ENCODE measurements around the gene DPH5. TPM values are rescaled to one million over a fixed set of nuclear protein-coding genes. Genes with fewer than 3 reads are reported as not detected.

Gene DPH5
- total RNA-seq, 4 donors from 2014 or later: 3.0 to 26.4 (median 8.5) TPM

GRCh38 chr1:101055623-101056022 is 30.0 kb upstream of the DPH5 start:
- Histone ChIP-seq H3K36me3 (no peaks in the 10 kb centered on the region), H3K4me3 (no peak overlapping the region), H3K27ac (no peak overlapping the region), H3K4me1 (no peaks in the 10 kb centered on the region), H3K9me3 (no peaks in the 10 kb centered on the region), H3K27me3 (no peaks in the 10 kb centered on the region)
- TF ChIP-seq CTCF (IDR thresholded peaks at IDR 0.05): no peak
- no peak for TF ChIP-seq POLR2A (IDR thresholded peaks at IDR 0.05)
- no peak for DNase-seq

DNA sequence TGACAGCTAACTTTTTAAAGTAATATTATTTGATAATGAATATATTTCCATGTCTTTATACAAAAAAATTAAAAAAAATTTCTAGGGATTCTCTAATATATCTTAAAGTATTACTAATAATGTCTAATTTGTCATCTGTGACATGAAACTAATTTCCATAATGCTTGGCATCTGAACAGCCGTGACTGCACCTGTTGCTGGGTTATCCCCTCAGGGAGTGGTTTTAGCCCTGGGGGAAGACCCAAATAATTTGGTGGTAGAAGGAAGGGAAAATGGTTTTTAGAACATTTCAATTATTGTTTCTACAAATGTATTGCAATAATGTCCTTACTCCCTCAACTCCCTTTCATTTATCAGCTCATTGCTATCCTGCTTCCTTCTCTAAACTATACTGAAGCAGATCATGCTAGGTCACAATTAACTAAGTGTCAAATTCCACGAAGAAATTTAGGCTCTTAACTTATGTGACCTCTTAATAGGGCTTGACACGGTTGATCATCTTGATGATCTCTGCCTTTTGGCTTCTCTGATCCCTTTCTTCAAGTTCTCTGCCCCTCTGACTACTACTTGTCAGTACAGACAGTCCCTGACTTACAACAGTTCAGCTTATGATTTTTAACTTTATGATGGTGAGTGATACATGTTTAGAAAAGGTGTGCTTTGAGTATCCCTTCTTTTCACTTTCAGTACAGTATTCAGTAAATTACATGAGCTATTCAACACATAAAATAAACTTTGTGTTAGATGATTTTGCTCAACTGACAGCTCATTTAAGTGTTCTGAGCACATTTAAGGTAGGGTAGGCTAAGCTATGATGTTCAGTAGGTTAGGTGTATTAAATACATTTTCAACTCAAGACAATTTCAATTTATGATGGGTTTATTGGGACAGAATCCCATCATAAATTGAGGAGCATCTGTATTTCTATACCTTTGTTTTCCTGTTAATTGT is 26.4 kb upstream of the DPH5 start:
- DNase-seq: no peak
- Histone ChIP-seq H3K36me3 (no peaks in the 10 kb centered on the region), H3K9me3 (no peaks in the 10 kb centered on the region), H3K27ac (no peak overlapping the region), H3K4me3 (no peak overlapping the region), H3K27me3 (no peaks in the 10 kb centered on the region), H3K4me1 (no peaks in the 10 kb centered on the region)
- TF ChIP-seq POLR2A (IDR thresholded peaks at IDR 0.05) (no peak), CTCF (IDR thresholded peaks at IDR 0.05) (no peak)

GRCh38 chr1:101050869-101051268 is 25.3 kb upstream of the DPH5 start:
- Histone ChIP-seq H3K27ac (no peak overlapping the region), H3K4me1 (no peaks in the 10 kb centered on the region), H3K9me3 (no peaks in the 10 kb centered on the region), H3K36me3 (no peaks in the 10 kb centered on the region), H3K4me3 (no peak overlapping the region), H3K27me3 (no peaks in the 10 kb centered on the region)
- no peak for DNase-seq
- TF ChIP-seq CTCF (IDR thresholded peaks at IDR 0.05) (no peak), POLR2A (IDR thresholded peaks at IDR 0.05) (no peak)

DNA sequence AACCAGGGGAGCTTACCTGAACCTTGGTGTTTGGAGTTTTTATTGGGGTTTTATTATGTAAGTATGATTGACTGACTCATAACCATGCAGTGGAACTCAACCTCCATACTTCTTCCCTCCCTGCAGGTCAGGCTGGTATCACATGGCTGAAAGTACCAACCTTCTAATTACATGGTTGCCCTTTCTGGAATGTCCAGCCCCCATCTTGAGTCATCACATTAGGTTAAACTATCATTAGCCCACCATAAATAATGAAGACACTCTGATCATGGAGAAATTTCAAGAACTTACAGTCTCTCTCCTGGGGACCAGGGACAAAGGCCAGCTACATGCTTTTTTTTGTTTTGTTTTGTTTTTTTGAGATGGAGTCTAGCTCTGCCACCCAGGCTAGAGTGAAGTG is 19.2 kb upstream of the DPH5 start:
- peak in 1 of 6 experiments; percentile 6 for TF ChIP-seq CTCF (IDR thresholded peaks at IDR 0.05)
- TF ChIP-seq POLR2A (IDR thresholded peaks at IDR 0.05): no peak
- Histone ChIP-seq H3K4me3 (no peak overlapping the region), H3K27ac (no peak overlapping the region), H3K9me3 (peaks cover 0 to 8% (median 3%) of the 10 kb centered on the region in 4 donors), H3K36me3 (peaks cover 0 to 5% (median 0%) of the 10 kb centered on the region in 3 donors), H3K27me3 (no peaks in the 10 kb centered on the region), H3K4me1 (no peaks in the 10 kb centered on the region)
- no peak for DNase-seq

DNA sequence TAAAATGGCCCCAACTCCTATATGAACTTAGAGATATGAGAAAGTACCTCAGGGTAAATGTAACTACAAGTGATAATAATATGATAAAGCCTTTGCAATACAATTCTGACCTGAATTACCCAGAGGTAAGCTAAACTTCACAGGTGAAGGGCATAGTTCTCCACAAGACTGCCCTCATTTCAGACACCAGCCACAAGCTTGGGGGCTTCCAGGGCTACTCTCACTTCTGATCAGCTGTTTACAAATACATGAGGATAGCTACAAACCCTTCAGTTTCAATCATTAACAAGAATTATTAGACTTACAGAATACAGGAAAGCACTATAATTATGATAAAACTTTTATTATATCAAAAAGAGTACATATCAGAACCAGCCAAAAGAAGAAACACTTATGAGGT is 18.7 kb upstream of the DPH5 start:
- H3K27ac ChIP-seq: no peak overlapping the region
- DNase-seq: no peak
- TF ChIP-seq CTCF (IDR thresholded peaks at IDR 0.05) (no peak), POLR2A (IDR thresholded peaks at IDR 0.05) (no peak)
- H3K4me3 ChIP-seq: no peak overlapping the region
- peaks cover 0 to 8% (median 3%) of the 10 kb centered on the region in 4 donors for H3K9me3 ChIP-seq
- no peaks in the 10 kb centered on the region for H3K4me1 ChIP-seq
- peaks cover 0 to 5% (median 0%) of the 10 kb centered on the region in 3 donors for H3K36me3 ChIP-seq
- no peaks in the 10 kb centered on the region for H3K27me3 ChIP-seq
